Measurements from ENCODE around the gene TTLL7.
"Not testable (repeated sequence)": the region's sequence is repeated elsewhere in the genome, so short reads cannot be mapped to it uniquely, and the experiment has no call there.

TTLL7 gene

DNA sequence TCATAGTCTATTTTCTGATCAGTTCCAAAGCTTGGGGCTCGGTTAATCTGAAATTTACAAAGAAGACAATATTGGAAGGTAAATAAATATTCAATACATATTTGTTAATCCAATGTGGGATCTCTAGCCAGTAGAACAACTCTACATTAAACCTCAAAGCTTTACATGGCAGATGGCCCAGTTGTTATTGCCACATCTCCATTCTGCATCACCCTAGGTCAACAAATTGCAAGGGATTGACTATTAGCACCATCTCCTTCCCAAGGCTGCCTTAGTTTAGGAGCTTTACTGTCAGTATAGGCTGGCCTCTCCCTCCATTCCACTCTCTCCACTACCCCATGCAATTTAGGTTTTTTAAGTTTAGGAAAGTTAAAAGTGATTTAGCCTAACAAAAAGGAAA is 69.7 kb downstream of the TTLL7 start:
- no peak for DNase-seq

DNA sequence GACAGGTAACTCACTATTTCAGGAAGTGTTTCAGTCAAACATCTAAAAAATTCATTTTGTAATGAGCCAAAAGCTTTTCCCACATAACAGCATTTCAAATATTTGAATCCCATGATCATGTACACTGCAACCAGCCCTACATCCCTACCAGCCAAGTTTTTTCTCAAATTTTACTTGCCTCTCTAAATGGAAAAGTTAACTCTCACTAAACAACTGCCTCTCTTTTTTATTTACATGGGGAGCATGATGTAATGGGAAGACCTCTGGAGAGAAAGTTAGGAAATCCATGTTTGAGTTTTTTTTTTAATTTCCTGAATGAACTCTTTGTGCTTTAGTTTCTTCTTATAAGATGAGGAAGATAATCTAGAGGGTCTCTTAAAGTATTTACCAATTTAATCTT is 70.5 kb downstream of the TTLL7 start:
- no peak for DNase-seq

DNA sequence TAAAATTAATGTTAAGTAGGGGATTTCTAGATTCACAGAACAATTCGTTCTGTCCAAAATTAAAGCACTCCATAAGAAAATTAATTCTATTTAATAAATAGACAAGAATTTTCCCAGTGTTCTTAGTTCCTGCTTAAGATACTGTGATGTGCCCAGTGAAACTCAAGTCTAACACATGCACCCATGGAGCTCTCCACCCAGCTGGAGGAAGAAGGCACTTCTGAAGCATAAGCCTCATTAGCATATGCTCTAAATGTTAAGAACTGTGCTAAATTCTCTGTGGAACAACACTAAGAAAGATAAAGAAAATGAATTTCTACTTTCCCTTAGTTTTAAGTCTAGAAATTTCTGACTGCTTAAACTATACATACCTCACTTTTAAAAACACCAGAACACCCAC is 71.2 kb downstream of the TTLL7 start:
- DNase-seq = no peak

DNA sequence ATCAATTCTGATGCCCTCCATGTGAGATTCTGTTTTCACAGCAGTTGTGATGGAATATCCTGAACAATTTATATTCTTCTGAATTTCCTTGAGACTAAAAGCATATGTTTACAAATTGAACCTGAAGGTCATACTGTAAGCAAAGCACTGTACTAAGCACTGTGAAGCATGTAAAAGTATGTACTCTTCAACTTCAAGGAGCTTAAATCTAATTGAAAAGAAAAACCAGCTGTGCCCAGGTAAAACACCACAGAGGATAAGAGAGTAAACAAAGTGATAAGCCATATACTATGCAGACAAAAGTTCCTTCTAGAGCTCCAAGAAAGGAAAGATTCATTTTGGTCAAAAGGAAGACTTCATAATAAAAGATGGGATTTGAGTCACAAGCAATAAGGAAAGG is 71.9 kb downstream of the TTLL7 start:
- DNase-seq = no peak

DNA sequence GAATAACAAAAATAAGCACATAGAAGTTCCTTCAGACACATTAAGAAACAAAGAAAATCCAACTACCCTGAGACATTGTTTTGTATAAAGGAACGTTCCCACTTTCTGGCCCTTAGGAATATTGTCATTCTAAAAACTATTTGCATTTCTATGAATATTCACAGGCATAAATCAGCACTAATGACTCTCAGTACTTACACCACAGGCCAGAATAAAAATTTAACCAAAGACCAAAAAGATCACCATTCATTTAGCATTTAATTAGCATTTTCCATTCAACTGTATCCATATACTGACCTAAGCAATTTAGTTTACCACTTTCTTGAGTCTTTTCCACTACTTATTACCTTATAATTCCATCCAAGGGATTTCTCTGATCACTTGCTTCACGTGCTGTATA is 75.4 kb downstream of the TTLL7 start:
- DNase-seq = no peak

DNA sequence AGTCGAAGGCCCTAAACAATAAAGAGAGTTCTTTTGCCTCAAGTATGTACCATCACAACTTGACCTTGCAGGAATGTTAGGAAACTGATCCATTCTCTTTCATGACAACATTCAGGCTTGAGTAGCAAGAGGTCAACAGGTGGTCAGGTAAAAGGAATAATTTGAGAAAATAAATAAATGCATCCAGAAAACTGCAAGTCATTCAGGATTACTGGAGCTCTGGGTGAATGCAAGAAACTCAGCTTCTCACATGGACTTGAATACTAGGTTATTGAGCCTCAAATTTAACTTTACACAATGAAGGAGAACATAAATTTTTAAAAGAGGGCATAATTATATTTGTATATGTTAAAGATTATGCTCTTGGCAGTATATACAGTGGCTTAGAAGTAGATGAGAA is 76.5 kb downstream of the TTLL7 start:
- DNase-seq = no peak

DNA sequence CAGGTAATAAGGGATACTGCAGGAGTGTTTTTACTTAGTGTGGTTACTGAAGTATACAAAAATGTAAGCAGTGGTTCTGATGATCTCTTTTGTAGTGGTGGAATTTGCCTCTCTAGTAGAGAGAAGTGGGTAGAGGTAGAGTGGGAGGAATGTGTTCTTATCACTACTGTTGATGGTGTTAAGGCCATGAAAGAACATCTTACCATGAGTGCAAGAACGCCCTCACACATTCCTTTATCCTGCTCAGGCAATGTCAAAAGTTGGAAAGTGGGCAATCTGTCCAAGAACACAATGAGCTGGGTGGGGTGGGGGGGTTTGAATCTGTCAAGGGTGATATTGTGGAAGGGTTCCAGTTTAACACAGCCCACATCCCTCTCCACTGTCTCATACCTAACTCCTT is 78.6 kb downstream of the TTLL7 start:
- no peak for DNase-seq

DNA sequence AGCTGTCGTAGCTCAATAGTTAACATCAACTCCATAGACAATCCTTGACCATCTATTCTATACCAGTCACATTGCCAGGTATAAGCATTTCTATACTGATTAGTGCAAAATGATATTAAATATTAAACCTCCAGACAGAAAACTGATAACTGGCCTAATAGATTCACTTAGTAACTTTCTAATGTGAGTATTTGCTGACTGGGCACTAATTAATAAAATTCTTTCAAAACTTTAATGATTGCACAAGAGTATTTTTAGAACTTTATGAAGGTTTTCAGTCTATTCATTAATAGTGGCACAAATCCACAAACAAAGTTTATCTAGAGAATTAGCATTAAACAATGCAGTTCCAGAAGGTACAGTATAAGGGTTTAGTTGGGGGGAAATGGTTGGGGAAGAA is 79.1 kb downstream of the TTLL7 start:
- DNase-seq = no peak

DNA sequence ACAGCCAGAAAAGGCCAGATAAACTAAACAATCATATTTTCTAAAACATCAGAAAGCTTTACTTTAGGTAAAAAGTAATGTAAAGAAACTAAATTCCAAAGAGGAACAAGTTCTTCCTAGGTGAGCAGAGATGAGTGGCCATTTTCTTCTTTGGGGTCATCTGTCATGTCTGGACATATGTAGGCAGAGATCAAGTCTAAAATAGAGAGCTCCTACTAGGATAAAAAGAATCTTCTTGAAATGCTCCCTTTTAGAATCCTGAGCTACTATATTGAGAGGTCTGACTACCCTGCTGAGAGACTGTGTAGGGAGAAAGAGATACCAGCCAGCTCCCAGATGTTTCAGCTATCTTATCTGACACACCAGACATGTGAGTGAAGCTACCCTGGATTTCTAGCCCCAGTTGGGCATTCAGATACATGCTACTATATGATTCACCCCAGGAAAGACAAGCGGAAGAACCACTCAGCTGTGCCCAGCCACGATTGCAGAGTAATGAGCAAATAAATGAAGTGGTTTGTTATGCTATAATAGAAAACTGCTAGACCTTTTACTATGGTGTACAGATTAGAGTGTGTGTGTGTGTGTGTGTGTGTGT is 80.1 kb downstream of the TTLL7 start:
- no peak for DNase-seq

DNA sequence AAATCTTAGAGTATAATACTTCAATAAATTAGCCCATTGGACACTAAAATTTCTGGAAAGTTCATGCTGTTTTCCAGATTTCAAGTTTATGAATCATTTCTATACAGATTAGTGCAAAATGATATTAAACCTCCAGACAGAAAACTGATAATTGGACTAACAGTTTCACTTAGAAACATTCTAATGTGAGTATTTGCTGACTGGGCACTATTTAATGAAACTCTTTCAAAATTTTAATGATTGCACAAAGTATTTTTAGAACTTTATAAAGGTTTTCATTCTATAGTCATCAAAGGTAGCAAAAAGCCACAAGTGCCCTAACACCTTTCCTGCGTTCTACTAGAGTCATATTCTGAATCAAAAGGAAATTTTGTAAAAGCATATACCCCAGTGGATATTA is 81.0 kb downstream of the TTLL7 start:
- no peak for DNase-seq

DNA sequence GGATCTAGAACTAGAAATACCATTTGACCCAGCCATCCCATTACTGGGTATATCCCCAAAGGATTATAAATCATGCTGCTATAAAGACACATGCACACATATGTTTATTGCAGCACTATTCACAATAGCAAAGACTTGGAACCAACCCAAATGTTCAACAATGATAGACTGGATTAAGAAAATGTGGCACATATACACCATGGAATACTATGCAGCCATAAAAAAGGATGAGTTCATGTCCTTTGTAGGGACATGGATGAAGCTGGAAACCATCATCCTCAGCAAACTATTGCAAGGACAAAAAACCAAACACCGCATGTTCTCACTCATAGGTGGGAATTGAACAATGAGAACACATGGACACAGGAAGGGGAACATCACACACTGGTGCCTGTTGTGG is 82.8 kb downstream of the TTLL7 start:
- DNase-seq = not testable (repeated sequence)

DNA sequence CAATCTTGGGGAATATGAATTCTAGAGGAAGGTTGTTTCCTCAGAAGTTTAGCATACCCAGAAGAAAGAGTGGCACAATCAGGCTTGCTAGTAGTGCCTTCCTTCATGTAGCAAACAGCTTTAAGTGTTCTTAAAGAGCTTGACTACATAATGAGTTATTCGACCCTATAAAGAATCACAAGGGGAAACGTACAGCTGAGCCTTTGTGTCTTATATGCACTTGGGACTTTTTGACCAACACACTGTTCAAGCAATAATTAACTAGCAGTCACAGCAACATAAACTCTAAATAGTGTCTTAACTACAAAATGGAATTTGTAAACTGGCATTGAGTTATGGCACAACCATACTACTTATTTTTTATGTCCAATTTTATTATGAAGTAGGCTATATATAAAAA is 86.1 kb downstream of the TTLL7 start:
- no peak for DNase-seq

DNA sequence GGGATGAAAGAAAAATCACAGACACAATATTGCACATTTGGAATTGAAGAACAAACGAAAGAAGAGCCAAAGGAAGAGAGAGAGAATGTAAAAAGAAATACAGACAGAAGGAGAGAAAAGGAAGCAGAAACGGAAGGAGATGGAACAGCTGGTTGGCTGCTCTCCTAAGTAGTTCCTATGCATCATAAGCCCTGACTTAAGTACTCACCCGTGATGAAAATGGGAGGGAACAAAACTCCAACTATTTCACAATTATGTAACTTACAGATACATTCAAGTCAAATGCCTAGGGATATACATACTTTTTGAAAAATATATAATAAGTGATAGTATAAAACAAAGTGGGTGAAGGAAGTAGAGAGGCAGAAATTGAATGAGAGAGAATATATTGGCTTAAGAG is 88.5 kb downstream of the TTLL7 start:
- DNase-seq = no peak

DNA sequence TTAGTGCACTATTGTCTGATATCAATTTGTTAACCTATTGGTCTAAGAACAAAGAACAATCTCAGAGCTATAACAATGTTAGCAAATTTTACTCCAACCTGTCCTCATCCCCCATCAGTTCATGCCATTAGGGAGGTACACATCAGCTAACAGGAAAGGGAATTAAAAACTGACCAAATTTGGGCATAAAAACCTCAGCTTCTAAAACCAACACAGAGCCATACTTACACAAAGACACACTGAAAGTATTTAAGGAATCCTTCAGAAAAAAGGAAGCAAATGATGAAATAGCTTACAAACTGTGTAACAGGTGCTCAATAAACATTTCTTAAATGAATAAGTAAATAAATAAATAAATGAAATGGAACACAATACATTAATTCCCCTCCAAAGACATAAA is 89.2 kb downstream of the TTLL7 start:
- DNase-seq = no peak

DNA sequence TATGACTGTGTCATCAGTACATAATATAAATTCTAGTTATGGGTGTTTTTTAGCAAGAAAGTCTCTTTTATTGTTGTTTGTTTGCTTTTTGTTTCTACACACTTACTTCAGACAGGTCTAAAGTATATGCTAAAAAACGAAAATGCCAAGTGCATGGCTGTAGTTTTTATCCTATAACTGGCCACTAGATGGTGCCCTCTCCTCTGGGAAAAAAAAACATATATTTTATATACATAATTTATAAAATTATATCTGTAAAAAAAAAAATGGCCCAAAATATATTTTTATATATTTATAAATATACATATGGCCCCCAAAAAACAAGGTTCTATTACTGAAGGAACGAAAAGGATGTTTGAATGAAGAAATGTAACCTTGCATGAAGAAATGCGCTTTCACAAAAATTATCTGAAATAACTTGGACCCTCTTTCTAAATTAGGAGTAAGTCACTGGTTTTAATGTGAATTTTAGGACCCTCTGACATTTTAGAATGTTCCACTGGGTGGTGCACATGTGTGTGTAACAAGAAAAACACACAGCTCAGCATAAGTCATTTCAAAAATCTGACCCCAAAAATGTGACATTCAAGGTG is 93.5 kb downstream of the TTLL7 start:
- no peak for DNase-seq

DNA sequence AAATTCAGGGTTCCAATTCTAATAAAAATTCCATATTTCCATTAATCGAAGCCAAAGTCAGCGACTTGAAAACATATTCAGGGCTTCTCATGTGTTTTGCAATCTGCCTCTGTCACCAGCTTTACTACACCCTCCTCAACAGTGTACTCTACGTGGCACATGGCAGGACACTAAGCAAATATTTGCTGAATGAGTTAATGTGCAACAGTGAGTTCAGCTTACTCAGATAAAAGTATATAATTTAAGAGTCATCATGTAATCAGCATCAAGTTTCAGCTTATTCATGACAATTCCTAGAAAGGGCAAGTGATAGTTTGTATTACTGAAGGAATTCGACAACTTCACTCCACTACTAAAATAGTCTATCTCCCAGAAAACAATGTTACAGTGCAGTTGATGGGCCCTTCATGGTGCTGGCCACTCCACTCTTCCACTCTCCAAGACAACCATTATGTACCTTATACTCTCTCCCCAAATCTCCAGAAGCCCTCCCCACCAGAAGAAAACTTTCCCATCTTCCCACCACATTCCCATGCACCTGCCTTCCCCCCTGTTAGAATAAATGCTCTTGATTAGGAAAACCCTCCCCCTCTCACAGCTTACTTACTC is 97.3 kb downstream of the TTLL7 start:
- DNase-seq = no peak

DNA sequence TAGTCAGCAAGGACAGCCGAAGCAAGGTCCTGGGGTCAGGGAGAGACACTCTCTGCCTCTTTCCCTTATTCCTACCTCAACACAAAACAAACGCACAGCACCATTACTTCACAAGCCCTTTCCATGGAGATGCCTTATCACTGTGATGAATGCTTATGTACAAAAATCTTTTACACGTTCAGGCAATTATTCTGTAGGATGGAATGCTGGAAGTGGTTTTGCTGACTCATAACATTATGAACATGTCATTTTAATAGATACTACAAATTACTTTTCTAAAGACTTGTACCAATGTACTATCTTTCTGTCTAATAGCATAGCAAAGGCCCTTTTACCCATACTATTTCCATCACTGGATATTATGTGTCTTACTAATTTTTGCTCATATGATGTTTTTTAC is 98.4 kb downstream of the TTLL7 start:
- DNase-seq = no peak

DNA sequence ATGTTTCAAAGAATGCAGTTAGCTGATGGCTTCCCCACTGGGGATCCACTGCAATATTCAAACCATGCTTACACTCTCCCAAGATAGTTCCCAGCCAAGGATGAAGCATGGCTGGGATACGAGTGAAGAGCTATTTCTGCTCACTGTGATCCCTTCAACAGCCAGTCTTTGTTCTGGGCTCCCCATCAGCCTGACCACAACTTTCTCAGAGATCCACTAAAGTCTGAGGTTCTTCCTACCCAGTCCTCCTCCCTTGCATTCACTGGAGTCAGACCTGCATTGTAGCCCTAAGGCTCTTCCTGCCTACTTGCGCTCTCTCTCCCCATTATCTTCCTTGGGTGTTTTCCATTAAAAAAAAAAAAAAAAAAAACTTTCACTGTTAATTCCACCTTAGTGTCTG is 101.4 kb downstream of the TTLL7 start:
- DNase-seq = no peak

DNA sequence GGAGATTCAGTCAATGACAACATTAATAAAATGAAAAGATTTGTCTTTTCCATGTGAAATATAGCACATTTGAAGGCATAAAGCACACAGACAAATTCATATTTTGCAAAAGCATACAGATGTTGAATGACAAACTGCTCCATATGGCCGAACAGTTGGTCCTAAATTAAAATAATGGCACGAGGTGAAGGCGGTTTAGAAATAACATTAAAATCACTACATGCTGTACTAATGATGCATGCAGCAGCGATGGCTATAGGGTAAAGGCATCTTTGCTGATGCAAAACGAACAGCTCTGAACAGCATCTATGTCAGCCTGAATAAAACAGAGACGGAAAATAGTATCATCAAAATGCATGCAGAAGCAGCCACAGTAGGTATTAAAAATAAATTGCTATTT is 102.6 kb downstream of the TTLL7 start:
- no peak for DNase-seq

DNA sequence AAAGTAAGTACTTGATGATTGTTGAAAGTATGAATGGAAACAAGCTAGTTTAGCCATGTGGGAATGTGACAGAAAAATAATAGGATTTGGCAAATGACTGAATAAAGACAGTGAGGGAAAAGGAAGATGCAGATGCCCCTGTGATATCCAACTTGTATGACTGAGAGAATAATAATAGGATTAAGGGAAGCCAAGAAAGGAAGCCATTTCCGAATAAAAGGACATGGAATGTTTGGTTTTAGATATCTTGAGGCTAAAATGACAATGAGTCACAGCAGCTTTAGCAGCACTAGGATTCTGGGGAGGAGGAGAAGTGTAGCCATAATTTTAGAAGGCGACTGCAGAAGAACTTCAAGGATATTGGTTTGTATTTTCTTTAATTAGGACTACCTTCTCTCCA is 109.2 kb downstream of the TTLL7 start:
- DNase-seq = no peak

DNA sequence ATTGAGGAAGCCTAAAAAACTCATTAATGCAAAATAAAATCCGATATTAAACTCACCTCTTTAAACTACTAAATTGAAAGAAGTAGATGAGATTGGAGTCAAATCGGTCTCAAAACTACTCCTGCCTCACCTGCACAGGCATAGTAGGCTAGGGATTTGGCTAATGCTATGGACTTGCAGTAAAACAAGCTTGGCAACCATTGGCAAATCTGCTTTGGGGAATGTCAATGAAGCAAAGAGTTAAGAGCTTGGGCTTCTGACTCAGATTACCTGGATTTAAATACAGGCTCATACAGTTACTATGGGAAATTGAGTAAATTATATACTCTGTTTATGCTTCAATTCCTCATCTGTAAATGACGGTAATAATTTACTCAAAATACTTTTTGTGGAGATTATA is 111.4 kb downstream of the TTLL7 start:
- DNase-seq = no peak

DNA sequence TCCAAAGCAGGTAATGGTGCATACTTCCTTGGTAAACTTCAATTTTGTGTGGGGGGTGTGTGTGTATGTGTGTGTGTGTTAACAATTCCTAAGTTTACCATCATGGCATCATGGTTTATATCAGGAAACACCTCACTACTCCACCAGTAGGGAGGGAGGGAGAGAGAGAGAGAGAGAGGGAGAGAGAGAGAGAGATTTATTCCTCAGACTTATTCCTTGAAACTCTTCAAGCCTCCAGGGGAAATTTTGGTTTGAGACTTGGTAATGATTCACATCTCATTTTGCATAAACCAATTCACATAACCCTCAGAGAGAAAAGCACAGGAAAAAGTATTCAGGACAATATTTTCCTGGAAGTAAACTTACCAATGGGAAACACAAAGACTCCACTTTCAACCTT is 115.0 kb downstream of the TTLL7 start:
- no peak for DNase-seq

DNA sequence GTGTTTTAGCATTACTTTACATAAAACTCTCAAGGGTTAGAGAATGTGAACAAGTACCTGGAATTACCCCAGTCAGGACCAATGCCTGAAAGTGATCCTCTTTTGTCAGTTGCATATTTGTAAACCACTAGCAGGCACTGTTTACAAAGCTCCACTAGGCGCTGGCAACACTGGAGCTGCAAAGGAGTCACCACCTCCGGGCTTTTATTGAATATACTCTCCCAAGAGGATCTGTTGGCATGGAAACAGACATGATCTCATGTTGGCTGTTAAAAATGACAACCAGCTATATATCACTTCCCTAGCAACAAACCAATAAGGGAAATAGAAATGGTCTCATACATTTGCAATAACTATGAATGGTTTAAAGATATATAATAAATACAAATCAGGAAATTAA is 116.0 kb downstream of the TTLL7 start:
- no peak for DNase-seq

DNA sequence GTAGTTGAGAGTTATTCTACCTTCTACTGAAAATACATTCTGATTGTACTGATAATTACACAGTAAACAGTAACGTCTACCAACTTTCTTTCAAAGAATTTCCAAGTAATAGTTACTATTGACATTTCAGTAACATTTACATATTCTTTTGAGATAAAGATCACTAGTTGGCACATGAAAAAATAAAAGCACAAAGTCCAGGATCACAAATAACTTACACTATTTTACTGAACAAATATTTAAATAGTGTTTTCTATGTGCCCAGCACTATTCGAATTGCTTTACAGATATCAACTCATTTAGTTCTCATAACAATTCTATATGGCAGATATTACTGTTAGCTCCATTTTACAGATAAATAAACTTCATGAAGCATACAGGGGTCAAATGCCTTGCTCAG is 126.4 kb downstream of the TTLL7 start:
- DNase-seq = no peak

DNA sequence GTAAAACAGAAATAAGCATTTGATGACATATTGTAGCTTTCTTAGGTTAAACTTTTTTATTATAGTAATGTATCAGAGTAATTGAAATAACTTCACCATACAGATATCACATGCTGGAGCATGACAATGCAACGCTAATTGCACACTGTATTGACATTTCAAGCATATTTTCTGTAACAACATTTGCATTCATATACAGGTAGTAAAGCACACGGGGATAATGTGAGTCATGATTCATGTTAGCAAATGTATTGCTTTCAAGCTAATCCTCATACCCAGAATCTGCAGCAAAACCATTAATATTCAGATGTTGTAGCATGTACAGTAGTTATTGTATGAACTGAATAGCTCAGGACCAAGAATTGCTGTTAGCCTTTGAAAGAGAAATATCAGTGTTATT is 133.9 kb downstream of the TTLL7 start:
- DNase-seq = no peak
